Activated T-helper 1 cell treated with anti-CD3 and anti-CD28 coated beads, Interleukin-12 subunit alpha, Interleukin-12 subunit beta, Interleukin-2, Interleukin-4 antibody, amounts not matched to agents 30 ng/mL and 10 ng/mL and 1 ng/mL, durations not matched to agents 14 hours and 24 hours and 36 hours (primary cell): ENCODE measurements around the gene NIP7. TPM values are rescaled to one million over a fixed set of nuclear protein-coding genes. Genes with fewer than 3 reads are reported as not detected.
A peak's percentile ranks its signal among the peaks of the same experiment; 100 is the strongest.

Experiments
- DNase-seq: peaks from one replicate; pipeline ENCODE4 v3.0.0; 2021; ENCODE audit warnings: low spot score
- H3K27ac Mint-ChIP-seq: one replicate; pipeline ENCODE4 v1.8.0; 2021; ENCODE audit warnings: mild to moderate bottlenecking, mixed read lengths
- H3K27me3 Mint-ChIP-seq: one replicate; pipeline ENCODE4 v1.8.0; 2022; ENCODE audit warnings: mild to moderate bottlenecking, moderate library complexity, mixed read lengths; ENCODE audit not compliant: insufficient read depth
- H3K36me3 Mint-ChIP-seq: one replicate; pipeline ENCODE4 v1.8.0; 2021; ENCODE audit warnings: low read depth, mixed read lengths
- H3K4me1 Mint-ChIP-seq: one replicate; pipeline ENCODE4 v1.8.0; 2021; ENCODE audit warnings: low read depth, mixed read lengths
- H3K4me3 Mint-ChIP-seq: one replicate; pipeline ENCODE4 v1.8.0; 2021; ENCODE audit warnings: mild to moderate bottlenecking, moderate library complexity, mixed read lengths
- H3K9me3 Mint-ChIP-seq: one replicate; pipeline ENCODE4 v1.8.0; 2021; ENCODE audit warnings: mixed read lengths
- intact Hi-C: fragments of 100-400 bp; cut with micrococcal nuclease; formaldehyde crosslinking; loops from one replicate; pipeline ENCODE4 v1.15.1; 2024
- total RNA-seq: library from RNA; stranded (reverse); gene quantifications from 2 replicates; pipeline ENCODE4 v1.2.3, GENCODE V29; 2022

NIP7 gene
- total RNA-seq, 1 donor from 2014 or later, result 80.7 TPM

GRCh38 chr16:69310653-69311532 lies 28.7 kb upstream of the NIP7 start, which contains the start of gene VPS4A:
Gene VPS4A, plus strand, starts transcription at chr16:69311350. Its CDS starts 162 bp downstream, at chr16:69311512.
- H3K9me3 Mint-ChIP-seq, result no peaks in the 10 kb centered on the region
- peak; percentile 98 for DNase-seq
- peak within 1 kb of the TSS; percentile 99 for H3K4me3 Mint-ChIP-seq
- H3K27ac Mint-ChIP-seq, result peak within 1 kb of the TSS; percentile 96
- intact Hi-C loops, result loop anchor here (1.0 to 5.0 kb wide), 10 partner anchors 19 to 1224 kb away; partner anchors contain the start of genes CHTF8, COG8, NFATC3 and NIP7
- H3K27me3 Mint-ChIP-seq, result no peaks in the 10 kb centered on the region
- H3K36me3 Mint-ChIP-seq, result peaks cover 22% of the 10 kb centered on the region
- H3K4me1 Mint-ChIP-seq, result peaks cover 23% of the 10 kb centered on the region

GRCh38 chr16:69311533-69312387 lies 27.8 kb upstream of the NIP7 start:
- H3K36me3 Mint-ChIP-seq, result peaks cover 28% of the 10 kb centered on the region
- DNase-seq, result peak; percentile 45
- H3K9me3 Mint-ChIP-seq, result no peaks in the 10 kb centered on the region
- peak overlapping the region; percentile 99 for H3K4me3 Mint-ChIP-seq
- peak overlapping the region; percentile 96 for H3K27ac Mint-ChIP-seq
- H3K4me1 Mint-ChIP-seq, result peaks cover 29% of the 10 kb centered on the region
- H3K27me3 Mint-ChIP-seq, result no peaks in the 10 kb centered on the region
- intact Hi-C loops, result loop anchor here (1.0 to 5.0 kb wide), 10 partner anchors 19 to 1224 kb away; partner anchors contain the start of genes CHTF8, COG8, NFATC3 and NIP7

GRCh38 chr16:69313469-69313868 lies 26.1 kb upstream of the NIP7 start:
- no peak for DNase-seq

GRCh38 chr16:69314534-69314933 lies 25.0 kb upstream of the NIP7 start:
- Mint-ChIP-seq H3K4me3 (no peak overlapping the region), H3K4me1 (peaks cover 29% of the 10 kb centered on the region), H3K36me3 (peaks cover 36% of the 10 kb centered on the region), H3K9me3 (no peaks in the 10 kb centered on the region), H3K27me3 (no peaks in the 10 kb centered on the region), H3K27ac (no peak overlapping the region)
- intact Hi-C loops, result loop anchor here (5.0 kb wide), 1 partner anchor 1227 kb away; the partner anchor contains the start of gene NFATC3
- DNase-seq, result no peak

More at GRCh38 chr16:69313469-69313868, 26.1 kb upstream of the NIP7 start:
- Mint-ChIP-seq H3K36me3 (peaks cover 30% of the 10 kb centered on the region), H3K27ac (peak overlapping the region; percentile 71), H3K4me3 (peak overlapping the region; percentile 72), H3K27me3 (no peaks in the 10 kb centered on the region), H3K9me3 (no peaks in the 10 kb centered on the region), H3K4me1 (peaks cover 29% of the 10 kb centered on the region)
- intact Hi-C loops, result loop anchor here (5.0 kb wide), 1 partner anchor 1226 kb away; the partner anchor contains the start of gene NFATC3

GRCh38 chr16:69315486-69316311 lies 23.9 kb upstream of the NIP7 start:
- Mint-ChIP-seq H3K4me1 (peaks cover 24% of the 10 kb centered on the region), H3K9me3 (no peaks in the 10 kb centered on the region), H3K27me3 (no peaks in the 10 kb centered on the region), H3K27ac (no peak overlapping the region), H3K4me3 (no peak overlapping the region), H3K36me3 (peaks cover 38% of the 10 kb centered on the region)
- DNase-seq, result no peak
- intact Hi-C loops, result no loop called here

- Mint-ChIP-seq H3K4me1 (peaks cover 26% of the 10 kb centered on the region), H3K36me3 (peaks cover 46% of the 10 kb centered on the region), H3K27ac (no peak overlapping the region), H3K4me3 (no peak overlapping the region), H3K9me3 (no peaks in the 10 kb centered on the region), H3K27me3 (no peaks in the 10 kb centered on the region)
- intact Hi-C loops, result no loop called here
- DNase-seq, result no peak
Observed at GRCh38 chr16:69316595-69317034, 23.0 kb upstream of the NIP7 start.

GRCh38 chr16:69318177-69318910 lies 21.2 kb upstream of the NIP7 start:
- no peak for DNase-seq

GRCh38 chr16:69318911-69319289 lies 20.7 kb upstream of the NIP7 start:
- Mint-ChIP-seq H3K4me1 (peaks cover 14% of the 10 kb centered on the region), H3K4me3 (no peak overlapping the region), H3K27me3 (no peaks in the 10 kb centered on the region), H3K9me3 (no peaks in the 10 kb centered on the region), H3K36me3 (peaks cover 40% of the 10 kb centered on the region), H3K27ac (no peak overlapping the region)
- no peak for DNase-seq
- intact Hi-C loops, result no loop called here

More at GRCh38 chr16:69318177-69318910, 21.2 kb upstream of the NIP7 start:
- intact Hi-C loops, result no loop called here
- H3K9me3 Mint-ChIP-seq, result no peaks in the 10 kb centered on the region
- H3K36me3 Mint-ChIP-seq, result peaks cover 45% of the 10 kb centered on the region
- H3K4me1 Mint-ChIP-seq, result peaks cover 20% of the 10 kb centered on the region
- no peaks in the 10 kb centered on the region for H3K27me3 Mint-ChIP-seq
- no peak overlapping the region for H3K27ac Mint-ChIP-seq
- H3K4me3 Mint-ChIP-seq, result no peak overlapping the region

GRCh38 chr16:69319381-69319780 lies 20.2 kb upstream of the NIP7 start:
- no peak for DNase-seq
- intact Hi-C loops, result no loop called here
- Mint-ChIP-seq H3K9me3 (no peaks in the 10 kb centered on the region), H3K4me3 (no peak overlapping the region), H3K36me3 (peaks cover 37% of the 10 kb centered on the region), H3K4me1 (peaks cover 14% of the 10 kb centered on the region), H3K27ac (no peak overlapping the region), H3K27me3 (no peaks in the 10 kb centered on the region)

GRCh38 chr16:69319826-69320739 lies 19.5 kb upstream of the NIP7 start:
- Mint-ChIP-seq H3K4me1 (peaks cover 14% of the 10 kb centered on the region), H3K36me3 (peaks cover 40% of the 10 kb centered on the region), H3K9me3 (no peaks in the 10 kb centered on the region), H3K27ac (no peak overlapping the region), H3K4me3 (no peak overlapping the region), H3K27me3 (no peaks in the 10 kb centered on the region)
- DNase-seq, result no peak
- intact Hi-C loops, result no loop called here

GRCh38 chr16:69320740-69321073 lies 18.9 kb upstream of the NIP7 start:
- no peaks in the 10 kb centered on the region for H3K27me3 Mint-ChIP-seq
- intact Hi-C loops, result no loop called here
- peaks cover 15% of the 10 kb centered on the region for H3K4me1 Mint-ChIP-seq
- H3K4me3 Mint-ChIP-seq, result no peak overlapping the region
- peaks cover 42% of the 10 kb centered on the region for H3K36me3 Mint-ChIP-seq
- no peak overlapping the region for H3K27ac Mint-ChIP-seq
- no peak for DNase-seq
- no peaks in the 10 kb centered on the region for H3K9me3 Mint-ChIP-seq
